Peyer's patch (tissue), 4 donors: ENCODE measurements around the gene CDK2.

Source experiments
- CTCF ChIP-seq, 6 experiments: fragments of 450-650 bp in 4 of 6; fragments of 200-600 bp in 2 of 6; sonication (generic) in 1 of 6; IDR thresholded peaks; one replicate each; pipeline ENCODE4 v1.5.1; 2017 to 2019; ENCODE audit warnings: antibody characterized with exemption in 6 of 6, mild to moderate bottlenecking in 3 of 6, moderate library complexity in 1 of 6
- POLR2A ChIP-seq, 2 donors: fragments of 450-650 bp; IDR thresholded peaks; one replicate each; pipeline ENCODE4 v1.5.1; 2017; ENCODE audit warnings: antibody characterized with exemption in 2 of 2, mild to moderate bottlenecking in 2 of 2, moderate library complexity in 2 of 2

GRCh38 chr12:55957106-55957859 lies 9.3 kb upstream of the CDK2 start:
- TF ChIP-seq CTCF (IDR thresholded peaks at IDR 0.05) = no peak
- TF ChIP-seq POLR2A (IDR thresholded peaks at IDR 0.05) = no peak
